HL-60 (cell line): Measurements from ENCODE around the gene HIPK2.

Source experiments
- GABPA ChIP-seq: IDR thresholded peaks from 2 replicates; pipeline ENCODE4 v1.6.1; 2012; ENCODE audit warnings: low read depth
- POLR2AphosphoS5 ChIP-seq: IDR thresholded peaks from 2 replicates; pipeline ENCODE4 v1.6.1; 2012; ENCODE audit warnings: low read depth
- SPI1 ChIP-seq: IDR thresholded peaks from 2 replicates; pipeline ENCODE4 v1.6.1; 2012; ENCODE audit warnings: low read depth, mild to moderate bottlenecking, borderline replicate concordance
- TF ChIP-seq, protein P1 (sequence below): IDR thresholded peaks from one replicate; pipeline ENCODE4 v1.5.1; 2011; ENCODE audit warnings: low read length, control low read depth, inconsistent platforms; ENCODE audit not compliant: insufficient read depth
- TF ChIP-seq, protein P2 (sequence below): IDR thresholded peaks from 2 replicates; pipeline ENCODE4 v1.6.1; 2012; ENCODE audit warnings: low read depth; ENCODE audit not compliant: insufficient replicate concordance

DNA sequence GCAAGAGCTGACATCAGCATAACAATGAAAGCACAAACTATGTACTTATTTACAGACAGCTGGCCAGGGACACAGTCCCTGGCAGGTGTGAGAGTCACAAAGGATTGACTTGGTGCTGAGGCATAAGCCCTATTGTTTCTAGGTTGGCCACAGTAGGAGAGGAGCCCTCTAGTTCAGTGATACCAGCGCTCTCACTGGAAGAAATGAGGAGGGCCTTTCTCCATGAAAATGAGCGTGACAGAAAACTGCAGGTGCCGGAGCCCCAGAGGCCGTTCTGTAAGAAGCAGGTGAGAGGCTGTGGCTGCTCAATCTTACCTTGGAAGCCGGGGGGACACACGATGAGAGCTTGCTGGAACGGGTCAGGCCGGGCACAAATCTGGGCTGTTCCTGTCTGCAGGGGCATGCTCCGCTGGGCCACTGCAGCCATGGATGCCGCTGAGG lies 163.8 kb downstream of the HIPK2 start:
- TF ChIP-seq, protein P1, sequence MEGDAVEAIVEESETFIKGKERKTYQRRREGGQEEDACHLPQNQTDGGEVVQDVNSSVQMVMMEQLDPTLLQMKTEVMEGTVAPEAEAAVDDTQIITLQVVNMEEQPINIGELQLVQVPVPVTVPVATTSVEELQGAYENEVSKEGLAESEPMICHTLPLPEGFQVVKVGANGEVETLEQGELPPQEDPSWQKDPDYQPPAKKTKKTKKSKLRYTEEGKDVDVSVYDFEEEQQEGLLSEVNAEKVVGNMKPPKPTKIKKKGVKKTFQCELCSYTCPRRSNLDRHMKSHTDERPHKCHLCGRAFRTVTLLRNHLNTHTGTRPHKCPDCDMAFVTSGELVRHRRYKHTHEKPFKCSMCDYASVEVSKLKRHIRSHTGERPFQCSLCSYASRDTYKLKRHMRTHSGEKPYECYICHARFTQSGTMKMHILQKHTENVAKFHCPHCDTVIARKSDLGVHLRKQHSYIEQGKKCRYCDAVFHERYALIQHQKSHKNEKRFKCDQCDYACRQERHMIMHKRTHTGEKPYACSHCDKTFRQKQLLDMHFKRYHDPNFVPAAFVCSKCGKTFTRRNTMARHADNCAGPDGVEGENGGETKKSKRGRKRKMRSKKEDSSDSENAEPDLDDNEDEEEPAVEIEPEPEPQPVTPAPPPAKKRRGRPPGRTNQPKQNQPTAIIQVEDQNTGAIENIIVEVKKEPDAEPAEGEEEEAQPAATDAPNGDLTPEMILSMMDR = no peak
- no peak for TF ChIP-seq POLR2AphosphoS5
- TF ChIP-seq, protein P2, sequence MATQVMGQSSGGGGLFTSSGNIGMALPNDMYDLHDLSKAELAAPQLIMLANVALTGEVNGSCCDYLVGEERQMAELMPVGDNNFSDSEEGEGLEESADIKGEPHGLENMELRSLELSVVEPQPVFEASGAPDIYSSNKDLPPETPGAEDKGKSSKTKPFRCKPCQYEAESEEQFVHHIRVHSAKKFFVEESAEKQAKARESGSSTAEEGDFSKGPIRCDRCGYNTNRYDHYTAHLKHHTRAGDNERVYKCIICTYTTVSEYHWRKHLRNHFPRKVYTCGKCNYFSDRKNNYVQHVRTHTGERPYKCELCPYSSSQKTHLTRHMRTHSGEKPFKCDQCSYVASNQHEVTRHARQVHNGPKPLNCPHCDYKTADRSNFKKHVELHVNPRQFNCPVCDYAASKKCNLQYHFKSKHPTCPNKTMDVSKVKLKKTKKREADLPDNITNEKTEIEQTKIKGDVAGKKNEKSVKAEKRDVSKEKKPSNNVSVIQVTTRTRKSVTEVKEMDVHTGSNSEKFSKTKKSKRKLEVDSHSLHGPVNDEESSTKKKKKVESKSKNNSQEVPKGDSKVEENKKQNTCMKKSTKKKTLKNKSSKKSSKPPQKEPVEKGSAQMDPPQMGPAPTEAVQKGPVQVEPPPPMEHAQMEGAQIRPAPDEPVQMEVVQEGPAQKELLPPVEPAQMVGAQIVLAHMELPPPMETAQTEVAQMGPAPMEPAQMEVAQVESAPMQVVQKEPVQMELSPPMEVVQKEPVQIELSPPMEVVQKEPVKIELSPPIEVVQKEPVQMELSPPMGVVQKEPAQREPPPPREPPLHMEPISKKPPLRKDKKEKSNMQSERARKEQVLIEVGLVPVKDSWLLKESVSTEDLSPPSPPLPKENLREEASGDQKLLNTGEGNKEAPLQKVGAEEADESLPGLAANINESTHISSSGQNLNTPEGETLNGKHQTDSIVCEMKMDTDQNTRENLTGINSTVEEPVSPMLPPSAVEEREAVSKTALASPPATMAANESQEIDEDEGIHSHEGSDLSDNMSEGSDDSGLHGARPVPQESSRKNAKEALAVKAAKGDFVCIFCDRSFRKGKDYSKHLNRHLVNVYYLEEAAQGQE = no peak
- no peak for TF ChIP-seq GABPA
- TF ChIP-seq SPI1 = no peak
